SIG-M5 treated with dmso at 0.1 percent for 504 hours (cell line): ENCODE measurements around the gene SHROOM2.

Source experiments
- DNase-seq: peaks from one replicate; lab custom pipeline; 2025; ENCODE audit not compliant: unreplicated experiment; lab: John Stamatoyannopoulos, UW

SHROOM2 gene

DNA sequence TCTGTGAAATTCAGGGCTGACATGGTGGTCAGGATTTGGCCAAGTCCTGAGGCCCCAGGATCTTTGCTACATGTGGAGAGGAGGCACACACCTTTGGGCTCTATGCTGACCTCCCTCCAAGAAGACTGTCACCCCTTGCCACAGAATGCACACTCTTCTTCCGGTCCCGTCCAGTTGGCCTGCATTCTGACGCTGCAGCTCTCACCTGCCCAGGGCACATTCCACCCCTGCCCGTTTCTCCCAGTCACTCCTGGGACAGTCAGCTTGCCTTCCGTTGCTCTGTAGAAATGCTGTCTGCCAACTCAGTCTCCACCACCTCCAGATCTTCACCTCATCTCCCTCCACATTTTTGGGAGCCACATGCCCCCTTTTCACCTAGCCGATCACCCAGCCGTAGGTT, 76.7 kb downstream of the SHROOM2 start:
- no peak for DNase-seq

DNA sequence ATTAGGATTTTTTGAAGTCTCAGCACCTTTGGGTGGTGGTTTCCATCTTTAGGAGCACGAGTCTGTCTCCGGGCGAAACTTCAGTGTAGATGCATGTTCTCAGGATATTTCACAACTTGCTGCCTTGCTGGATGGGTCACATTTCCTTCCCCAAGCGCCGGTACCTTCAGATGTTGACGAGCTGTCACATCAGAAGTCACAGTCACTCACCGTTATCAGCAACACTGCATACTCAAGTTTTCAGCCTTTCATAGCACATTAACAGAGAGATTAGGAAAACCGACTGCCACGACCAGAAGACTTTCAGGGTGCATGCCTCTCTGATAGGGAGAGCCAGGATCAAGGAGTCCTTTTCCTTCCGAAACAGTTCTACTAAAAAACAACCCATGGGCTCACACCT, 77.8 kb downstream of the SHROOM2 start:
- no peak for DNase-seq

DNA sequence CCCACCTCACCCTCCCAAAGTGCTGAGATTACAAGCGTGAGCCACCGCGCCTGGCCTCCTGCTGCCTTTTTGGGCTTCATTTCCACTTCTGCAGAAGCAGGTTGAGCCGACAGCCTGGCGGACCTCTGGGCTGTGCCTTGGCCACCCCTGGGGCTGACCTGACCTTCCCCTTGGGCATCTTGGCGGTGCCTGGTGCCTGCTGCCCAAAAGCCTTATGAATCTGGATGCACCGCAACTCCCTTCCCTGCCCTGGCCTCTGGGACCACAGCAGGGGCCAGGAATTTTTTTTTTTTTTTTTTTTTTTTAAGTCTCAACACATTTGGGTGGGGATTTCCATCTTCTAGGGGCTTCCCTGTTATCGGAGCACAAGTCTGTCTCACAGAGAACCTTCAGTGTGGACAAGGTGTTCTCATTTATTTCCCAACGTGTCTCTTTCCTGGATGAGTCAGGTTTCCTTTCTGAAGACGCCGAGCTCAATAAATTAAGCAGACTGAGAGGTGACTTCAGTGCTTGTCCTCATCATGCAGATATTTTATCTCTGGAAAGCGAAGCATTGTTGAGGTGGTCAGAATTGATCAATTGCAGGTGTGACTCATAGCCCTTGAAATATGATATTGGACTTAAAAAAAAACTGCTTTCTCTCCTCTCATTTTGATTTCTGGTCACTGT, 79.7 kb downstream of the SHROOM2 start:
- DNase-seq = no peak

DNA sequence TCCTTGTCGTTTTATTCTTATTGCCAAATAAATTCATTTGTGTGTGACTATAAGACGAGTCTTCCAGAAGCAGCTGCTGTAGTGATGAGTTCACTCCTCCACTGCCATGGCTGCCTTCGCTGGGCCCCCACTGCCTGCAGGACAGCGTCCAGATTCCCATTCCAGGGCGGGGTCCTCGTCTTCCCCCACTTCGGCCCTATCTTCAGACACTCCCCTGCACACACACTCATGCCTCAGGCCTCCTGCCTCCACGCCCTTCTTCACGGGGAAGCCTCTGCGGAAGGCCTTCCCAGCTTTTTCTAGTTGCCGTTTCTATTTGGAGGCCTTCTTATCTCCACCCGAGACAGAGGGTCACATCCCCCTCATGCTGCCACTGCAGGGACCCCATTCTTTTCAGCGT, 80.4 kb downstream of the SHROOM2 start:
- no peak for DNase-seq

DNA sequence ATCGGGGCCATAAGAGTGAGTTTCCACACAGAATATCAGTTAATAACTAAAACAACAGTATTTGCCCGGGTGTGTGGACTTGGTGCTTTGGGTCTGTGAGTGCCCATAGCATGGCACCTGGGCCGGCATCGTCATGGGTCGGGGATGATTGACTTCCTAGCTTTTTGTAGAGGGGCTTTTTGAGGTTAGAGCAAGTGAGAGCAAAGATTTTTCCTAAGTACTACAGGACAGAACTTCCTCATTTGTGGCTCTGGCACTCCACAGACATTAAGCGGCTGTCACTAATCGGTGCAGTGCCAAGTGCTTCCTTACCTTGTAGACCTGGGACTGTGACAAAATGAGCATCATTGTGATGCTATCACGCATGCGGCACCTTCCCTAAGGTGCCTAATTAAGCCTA, 81.0 kb downstream of the SHROOM2 start:
- no peak for DNase-seq

DNA sequence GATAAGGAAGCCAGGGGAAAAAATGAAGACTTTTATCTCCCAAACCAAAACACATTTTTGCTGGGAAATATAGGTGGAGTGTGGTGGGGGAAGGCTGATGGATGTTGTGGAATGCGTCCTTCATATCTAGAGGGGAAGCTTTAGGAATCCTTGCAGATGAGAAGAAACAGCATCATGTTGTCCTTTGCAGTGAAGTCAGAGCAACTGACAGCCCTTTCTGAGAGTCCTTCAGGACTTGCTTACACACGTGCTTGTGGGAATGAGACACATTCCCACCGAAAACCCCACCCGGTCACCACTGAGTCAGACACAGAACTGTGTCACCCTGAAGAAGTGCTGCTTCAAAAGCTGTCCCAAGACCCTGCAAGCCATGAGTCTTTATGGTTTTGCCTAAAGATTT, 81.5 kb downstream of the SHROOM2 start:
- DNase-seq = no peak

DNA sequence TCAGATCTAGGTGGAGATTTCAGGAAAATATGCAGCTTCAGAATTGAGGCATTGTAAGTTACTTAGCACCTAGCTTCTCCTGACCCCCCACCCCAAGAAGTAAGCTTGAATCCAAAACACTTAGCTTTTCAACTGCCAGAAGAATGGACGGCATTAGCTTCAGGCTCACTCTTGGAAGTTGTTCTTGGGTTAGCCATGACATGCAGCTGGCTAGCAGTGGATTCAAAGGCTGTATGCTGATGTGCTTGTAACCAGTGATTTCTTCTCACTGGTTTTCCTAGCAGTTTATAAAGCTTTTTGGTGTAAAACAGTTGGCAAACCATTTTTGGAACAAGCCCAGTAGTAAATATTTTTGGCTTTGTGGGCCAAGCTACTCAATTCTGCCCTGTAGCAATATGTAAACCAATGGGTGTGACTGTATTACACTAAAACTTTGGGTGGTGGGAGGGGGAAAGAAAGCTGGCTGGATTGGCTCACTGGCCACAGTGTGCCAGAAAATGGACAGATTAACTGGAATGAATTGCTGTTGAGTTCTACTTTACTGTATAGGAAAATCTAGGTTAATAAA, 85.6 kb downstream of the SHROOM2 start:
- DNase-seq = no peak

DNA sequence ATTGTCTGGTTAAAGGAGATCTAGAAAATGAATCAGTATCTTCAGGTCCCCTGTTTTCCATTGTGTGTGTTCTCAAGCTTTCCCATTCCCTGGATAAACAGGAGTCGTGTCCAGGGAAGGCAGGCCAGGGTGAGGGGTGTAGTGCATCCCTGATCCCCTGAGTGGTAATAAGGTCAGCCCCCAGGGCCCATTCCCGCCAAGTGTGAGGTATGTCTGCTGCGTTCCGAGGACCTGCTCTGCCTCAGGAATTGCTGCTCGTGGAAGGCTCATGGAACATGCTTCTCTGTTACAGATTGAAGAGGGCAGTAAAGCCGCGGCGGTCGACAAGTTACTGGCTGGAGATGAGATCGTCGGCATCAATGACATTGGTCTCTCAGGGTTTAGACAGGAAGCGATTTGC, 87.1 kb downstream of the SHROOM2 start:
- no peak for DNase-seq

DNA sequence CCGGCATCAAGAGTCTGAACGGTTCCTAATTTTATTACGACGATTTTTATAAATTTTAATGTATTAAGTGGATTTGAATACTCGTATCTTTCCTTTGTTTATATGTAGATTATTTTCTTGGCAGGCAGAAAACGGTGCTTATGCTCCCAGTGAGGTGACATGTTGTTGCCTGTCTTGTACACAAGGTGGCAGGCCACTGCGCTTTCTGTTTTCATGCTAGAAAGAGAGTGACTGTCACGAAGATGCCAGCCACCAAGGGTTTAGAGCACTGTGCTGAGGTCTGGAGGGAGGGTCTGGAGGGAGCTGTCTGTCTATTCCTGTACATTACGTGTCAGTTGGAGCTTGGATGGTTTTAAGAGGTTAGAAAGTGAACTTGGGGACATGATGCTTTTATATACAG, 87.7 kb downstream of the SHROOM2 start:
- peak; percentile 40 for DNase-seq

DNA sequence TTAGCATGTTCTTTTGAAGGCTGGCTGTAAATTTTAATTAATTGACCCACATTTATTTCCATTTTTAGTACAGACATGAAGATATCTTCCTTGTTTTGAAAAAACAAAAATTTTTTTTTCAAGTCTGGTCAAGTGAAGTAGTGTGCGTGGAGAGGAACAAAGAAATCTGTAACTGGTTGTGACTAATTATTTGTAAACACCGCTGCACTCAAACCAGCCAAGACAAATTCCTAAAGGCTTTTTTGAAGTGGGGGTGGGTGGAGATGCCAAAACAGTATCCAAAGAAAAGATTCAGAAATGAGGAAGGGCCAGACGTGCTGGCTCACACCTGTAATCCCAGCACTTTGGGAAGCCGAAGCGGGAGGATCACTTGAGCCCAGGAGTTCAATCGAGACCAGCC, 88.3 kb downstream of the SHROOM2 start:
- DNase-seq = no peak

DNA sequence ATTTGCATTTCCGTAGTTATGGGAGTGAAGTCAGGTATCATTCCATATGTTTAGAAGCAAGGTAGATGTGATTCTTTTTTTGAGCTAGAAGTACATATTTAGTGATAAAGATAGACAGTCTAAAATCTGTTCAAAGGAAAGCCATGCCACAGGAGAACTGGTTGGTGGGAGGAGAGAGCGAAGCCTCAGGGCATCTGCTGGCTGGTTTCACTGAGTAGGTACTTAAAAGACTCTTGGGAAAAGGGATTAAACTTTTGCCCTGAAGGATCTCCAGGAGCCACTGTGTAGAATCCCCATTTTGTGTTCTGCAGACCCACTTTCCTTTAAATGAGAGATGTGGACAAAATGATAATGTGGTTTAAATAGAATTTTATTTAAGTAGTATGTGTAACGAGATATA, 89.6 kb downstream of the SHROOM2 start:
- DNase-seq = no peak

DNA sequence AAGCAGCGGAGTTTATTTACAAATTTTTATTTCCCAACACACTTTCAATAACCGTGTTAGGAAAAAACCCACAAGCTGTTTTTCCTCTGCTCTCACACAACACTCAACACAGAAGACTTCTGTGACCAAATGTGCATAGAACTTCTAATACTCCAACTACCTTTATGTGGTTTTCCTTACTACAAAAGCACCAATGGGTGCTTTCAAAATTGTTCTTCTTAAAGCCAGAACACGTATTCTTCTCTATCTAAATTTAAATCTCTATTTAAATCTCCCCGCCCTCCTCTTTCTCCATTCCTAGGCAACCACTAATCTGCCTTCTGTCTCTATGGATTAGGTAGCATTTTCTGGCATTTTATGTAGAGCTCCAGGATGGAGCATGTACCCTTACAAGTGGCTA, 90.0 kb downstream of the SHROOM2 start:
- no peak for DNase-seq

DNA sequence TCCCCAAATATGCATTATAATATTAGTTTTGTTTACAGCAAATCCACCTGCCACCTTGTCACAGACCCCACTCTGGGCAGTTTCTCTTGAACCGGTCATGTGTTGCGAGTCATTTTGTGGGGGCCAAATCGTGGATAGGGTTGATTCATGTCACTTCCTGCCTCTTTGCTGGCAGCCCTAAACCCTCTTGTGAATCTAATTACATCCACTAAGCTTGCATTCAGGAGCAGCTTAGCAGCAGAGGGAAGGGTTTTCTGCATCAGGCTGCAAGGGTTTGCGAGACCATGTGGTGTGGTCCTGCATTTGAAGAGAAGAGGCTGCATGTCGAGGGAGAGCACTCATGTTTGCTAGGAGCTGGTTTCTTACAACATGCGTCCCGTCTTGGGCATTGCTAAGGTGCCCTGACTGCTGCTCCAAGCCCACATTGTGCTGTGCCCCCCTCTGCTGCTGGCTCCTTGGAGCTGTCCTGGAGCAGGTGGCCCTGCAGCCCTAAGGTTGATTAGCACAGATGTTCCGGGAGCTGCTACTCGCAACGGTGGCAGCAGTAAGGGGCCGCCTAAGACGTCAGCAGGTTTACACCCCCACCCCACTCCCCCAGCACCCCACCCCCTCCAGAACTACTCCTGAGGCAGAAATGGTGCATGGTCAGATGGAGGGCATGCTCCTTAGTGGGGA, 92.1 kb downstream of the SHROOM2 start:
- no peak for DNase-seq

DNA sequence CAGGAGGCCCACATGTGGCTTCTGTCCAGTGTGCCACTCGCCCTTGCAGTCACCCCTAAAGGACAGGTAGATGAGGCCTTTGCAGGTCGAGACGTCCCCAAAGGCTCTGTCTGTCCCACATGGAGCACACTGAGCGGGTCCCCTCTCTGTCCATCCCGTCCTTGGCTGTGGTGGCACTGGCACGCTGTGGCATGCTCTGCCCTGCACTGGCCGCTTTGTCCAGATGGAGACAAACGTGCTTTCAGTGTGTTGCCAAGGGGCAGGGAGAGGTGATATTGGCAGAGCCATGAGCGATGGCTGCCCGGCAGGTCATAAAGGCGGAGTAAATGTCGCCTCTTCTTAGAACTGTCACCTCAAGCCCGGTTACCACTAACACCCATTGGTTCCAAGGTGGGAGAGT, 94.0 kb downstream of the SHROOM2 start:
- DNase-seq = no peak

DNA sequence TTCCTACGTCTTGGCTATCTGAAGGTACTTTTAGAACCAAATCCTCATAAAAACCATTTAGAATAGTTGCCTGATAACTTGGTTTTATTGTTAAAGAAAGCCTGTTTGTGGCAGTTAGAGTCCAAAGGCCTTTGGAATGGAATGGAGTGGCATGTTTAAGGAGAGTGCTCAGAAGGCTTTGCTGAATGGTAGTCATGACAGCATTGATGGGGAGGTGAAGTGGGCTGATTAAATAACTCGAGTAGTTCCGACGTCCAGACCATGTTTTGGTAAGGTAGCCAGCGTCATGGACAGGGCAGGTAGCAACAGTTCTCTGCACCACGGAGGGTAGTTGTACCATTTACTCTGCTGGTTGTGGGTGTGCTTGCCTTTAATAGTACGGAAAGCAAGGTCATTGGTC, 94.6 kb downstream of the SHROOM2 start:
- DNase-seq = no peak

DNA sequence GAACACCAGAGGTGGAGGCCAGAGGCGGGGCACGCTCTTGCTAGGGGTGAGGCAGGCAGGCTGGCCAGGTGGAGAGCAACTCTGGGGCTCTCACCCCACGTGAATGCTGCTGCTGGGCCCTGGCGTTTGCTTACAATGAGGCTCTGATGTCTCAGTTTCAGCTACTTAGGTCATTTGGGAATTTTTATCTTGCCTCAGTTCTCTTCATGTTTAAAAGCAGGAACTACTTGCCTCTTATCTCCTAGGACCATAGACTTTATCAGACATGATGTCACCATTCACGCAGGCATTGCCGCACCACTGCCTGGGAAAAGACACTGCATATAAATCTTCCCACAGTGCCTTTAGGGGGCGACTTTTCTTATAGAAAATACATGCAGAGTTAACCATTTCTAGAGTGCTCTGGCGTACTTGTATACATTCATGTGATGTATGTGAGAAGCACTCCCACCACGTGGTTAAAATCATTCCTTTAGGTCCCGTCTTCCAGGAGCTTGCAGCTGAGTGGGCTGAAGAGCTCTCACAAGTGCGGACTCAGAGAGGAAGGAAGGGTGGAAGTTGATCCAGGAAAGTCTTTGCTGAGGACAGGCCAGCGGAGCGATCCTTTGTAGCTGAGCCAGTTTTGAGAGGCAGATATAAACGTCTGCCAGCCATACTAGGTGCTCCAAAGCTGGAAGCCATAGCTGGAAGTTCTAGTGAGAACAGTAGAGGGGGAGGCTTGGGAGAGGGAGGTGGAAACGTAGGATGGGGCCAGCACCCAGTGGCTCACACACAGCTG, 96.6 kb downstream of the SHROOM2 start:
- no peak for DNase-seq

DNA sequence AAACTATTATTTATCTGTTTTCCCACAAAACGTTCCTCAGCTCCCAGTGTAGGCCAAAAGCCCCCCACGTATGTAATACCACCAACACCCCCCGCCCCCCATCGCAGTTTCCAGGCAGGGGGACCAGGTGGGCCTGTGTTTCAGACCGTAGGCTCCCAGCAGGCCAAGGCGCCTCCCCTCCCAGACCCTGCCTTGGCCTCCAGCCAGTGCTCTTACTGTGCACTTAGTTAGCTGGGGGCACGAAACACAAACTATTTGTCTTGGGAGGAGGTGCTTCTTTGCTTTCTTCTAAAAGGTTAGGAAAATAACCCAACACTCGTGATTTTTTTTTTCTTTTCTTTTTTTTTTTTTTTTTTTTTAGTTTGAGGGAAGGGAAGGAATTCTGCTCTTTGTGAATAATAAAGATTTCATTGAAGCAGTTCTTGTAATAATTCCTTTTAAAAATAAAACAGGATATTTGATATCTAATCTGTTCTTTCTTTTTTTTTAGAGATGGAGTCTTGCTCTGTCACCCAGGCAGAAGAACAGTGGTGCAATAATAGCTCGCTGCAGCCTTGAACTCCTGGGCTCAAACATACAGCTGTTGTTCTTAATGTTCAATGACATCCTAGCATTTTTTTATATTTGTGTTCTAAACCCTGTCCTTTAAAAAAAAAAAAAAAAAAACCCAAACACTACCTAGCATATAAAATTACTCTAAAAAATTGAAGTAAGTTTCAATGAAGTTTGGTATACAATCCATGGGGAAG, 98.0 kb downstream of the SHROOM2 start:
- no peak for DNase-seq

DNA sequence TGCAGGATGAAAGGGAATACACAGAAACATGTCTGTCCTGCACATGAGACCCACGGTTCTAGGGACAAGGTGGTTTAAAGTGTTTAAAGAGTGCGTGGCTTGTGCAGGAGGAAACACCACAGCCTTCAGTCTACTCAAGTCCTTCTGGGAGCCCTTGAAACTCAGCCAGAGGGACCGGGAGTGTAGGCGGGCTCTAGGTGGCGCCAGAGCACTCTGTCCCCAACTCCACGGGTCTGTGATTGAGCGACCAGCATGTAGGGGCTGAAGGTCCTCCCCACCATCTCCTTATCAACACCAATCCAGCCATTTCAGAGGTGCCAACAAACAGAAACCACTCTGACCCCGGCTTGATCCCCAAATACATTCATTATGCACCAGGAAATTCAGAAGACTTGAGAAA, 98.9 kb downstream of the SHROOM2 start:
- DNase-seq = peak; percentile 61

DNA sequence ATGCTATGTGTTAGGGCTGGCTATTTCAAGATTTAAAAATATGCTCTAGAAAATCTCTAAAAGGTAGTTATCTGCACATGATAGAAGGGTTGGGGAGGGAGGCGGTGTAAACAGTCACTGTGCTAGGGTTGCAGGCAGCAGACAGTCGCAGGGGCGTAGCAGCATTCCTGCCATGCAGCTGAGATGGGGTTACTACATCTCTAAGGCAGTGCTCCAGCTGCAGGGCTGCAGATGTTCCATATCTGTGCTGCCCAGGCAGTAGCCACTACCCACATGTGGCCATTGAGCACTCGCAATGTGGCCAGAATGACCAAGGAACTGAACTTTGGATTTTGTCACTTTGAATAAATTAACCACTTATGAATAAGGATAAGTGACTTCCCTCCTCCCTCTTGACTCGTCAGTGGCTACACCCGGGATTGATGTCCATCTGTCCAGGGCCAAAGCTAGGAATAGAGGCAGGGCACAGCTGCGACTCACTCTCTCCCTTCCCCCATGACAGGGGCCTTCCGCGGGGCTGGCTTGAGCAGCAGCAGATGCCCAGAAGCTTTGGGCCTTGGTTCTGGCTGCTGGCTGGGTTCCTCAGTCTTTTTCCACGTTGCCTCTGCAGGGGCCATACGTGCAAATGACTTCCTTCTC, 101.5 kb downstream of the SHROOM2 start:
- no peak for DNase-seq

DNA sequence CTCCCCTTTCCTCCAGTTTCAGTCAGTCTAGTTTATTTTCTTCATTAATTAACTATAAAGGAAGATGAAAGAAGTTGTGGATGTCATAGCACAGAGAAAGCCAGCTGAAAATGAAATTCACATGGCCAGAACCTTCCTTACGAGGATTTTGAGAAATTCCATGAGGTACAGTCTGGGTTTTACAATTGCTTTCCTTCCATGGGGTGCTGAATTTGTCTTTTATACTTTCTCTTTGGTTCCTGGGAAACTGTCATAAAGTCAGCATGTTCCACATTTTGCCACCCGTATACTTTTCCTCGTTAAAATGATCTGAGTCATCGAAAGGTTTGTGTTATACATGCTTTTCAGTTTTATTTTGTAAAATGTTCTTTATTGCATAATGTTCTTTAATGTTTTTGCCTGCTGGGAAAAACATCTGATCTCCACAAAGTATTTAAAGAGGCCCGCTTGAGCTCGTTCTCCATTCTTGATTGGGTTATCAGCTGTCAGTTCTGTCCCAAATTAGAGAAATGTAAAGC, 102.8 kb downstream of the SHROOM2 start:
- no peak for DNase-seq

DNA sequence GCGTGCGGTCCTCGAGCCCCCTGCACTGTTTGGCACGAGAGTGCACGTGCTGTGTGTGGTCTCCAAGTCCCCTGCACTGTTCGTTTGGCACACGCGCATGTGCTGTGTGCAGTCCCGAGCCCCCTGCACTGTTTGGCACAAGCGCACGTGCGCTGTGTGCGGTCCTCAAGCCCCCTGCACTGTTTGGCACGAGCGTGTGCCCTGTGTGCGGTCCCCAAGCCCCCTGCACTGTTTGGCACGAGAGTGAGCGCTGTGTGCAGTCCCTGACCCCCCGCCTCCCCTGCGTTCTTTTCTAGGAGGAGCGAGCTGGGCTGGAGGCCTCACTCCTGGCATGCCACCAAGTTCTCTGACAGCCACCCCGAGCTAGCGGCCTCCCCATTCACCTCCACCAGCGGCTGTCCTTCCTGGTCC, 104.5 kb downstream of the SHROOM2 start:
- no peak for DNase-seq
